DND-41 (cell line): Measurements from ENCODE around the gene UNC5C.
"Not testable (repeated sequence)": the region's sequence is repeated elsewhere in the genome, so short reads cannot be mapped to it uniquely, and the experiment has no call there.

ENCODE experiments used
- ATAC-seq: fragments of 200-7000 bp; cut with Tn5 transposase; 3 replicates; pipeline ENCODE4 v1.9.1; 2021; ENCODE audit warnings: low read depth; ENCODE audit not compliant: insufficient read depth
- DNase-seq: peaks from one replicate; pipeline ENCODE4 v3.0.0-alpha.2; 2020
- H2AFZ ChIP-seq: 2 replicates; pipeline ENCODE4 v1.6.0; 2012; ENCODE audit warnings: low read depth, low read length
- H3K27ac ChIP-seq: 2 replicates; pipeline ENCODE4 v1.5.1; 2012; ENCODE audit warnings: low read length, inconsistent platforms
- H3K27me3 ChIP-seq: fragments of 200-600 bp; sonication (generic); 2 replicates; pipeline ENCODE4 v1.6.0; 2012; ENCODE audit warnings: low read length, mild to moderate bottlenecking, inconsistent platforms; ENCODE audit not compliant: insufficient read depth, poor library complexity
- H3K36me3 ChIP-seq: 2 replicates; pipeline ENCODE4 v1.5.1; 2012; ENCODE audit warnings: low read length, inconsistent platforms; ENCODE audit not compliant: insufficient read depth
- H3K4me1 ChIP-seq: 2 replicates; pipeline ENCODE4 v1.5.1; 2012; ENCODE audit warnings: mild to moderate bottlenecking, low read length; ENCODE audit not compliant: insufficient read depth
- H3K4me2 ChIP-seq: 2 replicates; pipeline ENCODE4 v1.6.0; 2012; ENCODE audit warnings: mild to moderate bottlenecking, moderate library complexity, low read length, inconsistent platforms; ENCODE audit not compliant: insufficient read depth
- H3K4me3 ChIP-seq, 2 experiments: fragments of 200-600 bp in 1 of 2; shearing (Covaris generic) in 1 of 2; 2 replicates each; pipeline ENCODE4 v1.5.1; 2012 to 2016; ENCODE audit warnings: inconsistent platforms in 2 of 2, low read length in 2 of 2, mild to moderate bottlenecking in 2 of 2, low read depth in 1 of 2, moderate library complexity in 1 of 2
- H3K79me2 ChIP-seq: 2 replicates; pipeline ENCODE4 v1.6.0; 2012; ENCODE audit warnings: low read length, inconsistent platforms; ENCODE audit not compliant: insufficient read depth
- H3K9ac ChIP-seq: 2 replicates; pipeline ENCODE4 v1.6.0; 2012; ENCODE audit warnings: low read depth, mild to moderate bottlenecking, inconsistent platforms, low read length, moderate library complexity
- H3K9me3 ChIP-seq: 2 replicates; pipeline ENCODE4 v1.5.1; 2012; ENCODE audit warnings: low read length, moderate library complexity, mild to moderate bottlenecking, inconsistent platforms; ENCODE audit not compliant: insufficient read depth, severe bottlenecking
- H4K20me1 ChIP-seq: 2 replicates; pipeline ENCODE4 v1.6.0; 2012; ENCODE audit warnings: low read length; ENCODE audit not compliant: insufficient read depth
- CTCF ChIP-seq: IDR thresholded peaks from 2 replicates; pipeline ENCODE4 v1.5.1; 2012; ENCODE audit warnings: borderline replicate concordance, low read length, moderate library complexity, mild to moderate bottlenecking; ENCODE audit not compliant: poor library complexity, severe bottlenecking; ENCODE audit errors: extremely low read depth
- EZH2 ChIP-seq: IDR thresholded peaks from 3 replicates; pipeline ENCODE4 v1.6.1; 2012; ENCODE audit warnings: borderline replicate concordance, low read depth, mild to moderate bottlenecking, moderate library complexity, low read length, inconsistent platforms; ENCODE audit not compliant: severe bottlenecking

Gene UNC5C

GRCh38 chr4:95178938-95179337 is 369.8 kb downstream of the UNC5C start:
- Histone ChIP-seq H2AFZ (no peak overlapping the region), H3K27me3 (no peaks in the 10 kb centered on the region), H3K4me1 (no peaks in the 10 kb centered on the region), H3K4me3 (no peak overlapping the region), H3K9me3 (peaks cover 6% of the 10 kb centered on the region), H3K79me2 (no peaks in the 10 kb centered on the region), H3K27ac (no peak overlapping the region), H3K9ac (no peak overlapping the region), H3K36me3 (peaks cover 9% of the 10 kb centered on the region; the same call in 1 of the 2 replicates), H4K20me1 (no peaks in the 10 kb centered on the region), H3K4me2 (no peak overlapping the region)
- TF ChIP-seq CTCF (no peak), EZH2 (no peak)
- DNase-seq (no peak), ATAC-seq (no peak)

- ATAC-seq, DNase-seq, H3K4me2 ChIP-seq, H3K27me3 ChIP-seq, H3K9ac ChIP-seq, H3K4me3 ChIP-seq, H3K36me3 ChIP-seq, H3K4me1 ChIP-seq, H3K79me2 ChIP-seq, H3K9me3 ChIP-seq, H3K27ac ChIP-seq, H4K20me1 ChIP-seq, H2AFZ ChIP-seq: not testable (repeated sequence)
Measured at GRCh38 chr4:95171377-95171776, 377.4 kb downstream of the UNC5C start.

- no peaks in the 10 kb centered on the region for H4K20me1 ChIP-seq
- H3K36me3 ChIP-seq, result no peaks in the 10 kb centered on the region
- peaks cover 6% of the 10 kb centered on the region for H3K4me1 ChIP-seq
- ATAC-seq, result no peak
- TF ChIP-seq EZH2 (no peak), CTCF (no peak)
- H3K9ac ChIP-seq, result no peak overlapping the region
- no peaks in the 10 kb centered on the region for H3K9me3 ChIP-seq
- no peak overlapping the region for H2AFZ ChIP-seq
- no peak overlapping the region for H3K4me2 ChIP-seq
- H3K79me2 ChIP-seq, result no peaks in the 10 kb centered on the region
- DNase-seq, result no peak
- no peaks in the 10 kb centered on the region for H3K27me3 ChIP-seq
- H3K27ac ChIP-seq, result no peak overlapping the region
- no peak overlapping the region for H3K4me3 ChIP-seq
Measured at GRCh38 chr4:95170176-95170575, 378.6 kb downstream of the UNC5C start.

GRCh38 chr4:95167805-95168204 is 381.0 kb downstream of the UNC5C start:
- no peak overlapping the region for H3K4me2 ChIP-seq
- no peak overlapping the region for H3K4me3 ChIP-seq
- no peaks in the 10 kb centered on the region for H3K79me2 ChIP-seq
- H2AFZ ChIP-seq, result no peak overlapping the region
- no peak overlapping the region for H3K27ac ChIP-seq
- H3K9ac ChIP-seq, result no peak overlapping the region
- peak; percentile 37 for TF ChIP-seq CTCF
- TF ChIP-seq EZH2, result no peak
- no peak for DNase-seq
- H3K9me3 ChIP-seq, result no peaks in the 10 kb centered on the region
- peaks cover 6% of the 10 kb centered on the region for H3K4me1 ChIP-seq
- peaks cover 6% of the 10 kb centered on the region; the same call in 1 of the 2 replicates for H3K36me3 ChIP-seq
- H4K20me1 ChIP-seq, result no peaks in the 10 kb centered on the region
- no peaks in the 10 kb centered on the region for H3K27me3 ChIP-seq
- peak; percentile 32; the same call in 2 of the 3 replicates for ATAC-seq
